Choroid plexus epithelial cell (primary cell): ENCODE data around the gene M6PR.

Experiments
- DNase-seq: peaks from one replicate; pipeline ENCODE4 v3.0.0-alpha.2; 2010; ENCODE audit warnings: low read depth
- H3K4me3 ChIP-seq: 2 replicates; pipeline ENCODE4 v1.5.1; 2011; ENCODE audit warnings: low read depth, mild to moderate bottlenecking, control low read depth, low read length, moderate library complexity
- TF ChIP-seq, protein P1 (sequence below): conservative IDR thresholded peaks from 2 replicates; pipeline ENCODE4 v1.5.1; 2011; ENCODE audit warnings: low read depth, mild to moderate bottlenecking, control low read depth, inconsistent platforms, low read length, moderate library complexity

M6PR gene

DNA sequence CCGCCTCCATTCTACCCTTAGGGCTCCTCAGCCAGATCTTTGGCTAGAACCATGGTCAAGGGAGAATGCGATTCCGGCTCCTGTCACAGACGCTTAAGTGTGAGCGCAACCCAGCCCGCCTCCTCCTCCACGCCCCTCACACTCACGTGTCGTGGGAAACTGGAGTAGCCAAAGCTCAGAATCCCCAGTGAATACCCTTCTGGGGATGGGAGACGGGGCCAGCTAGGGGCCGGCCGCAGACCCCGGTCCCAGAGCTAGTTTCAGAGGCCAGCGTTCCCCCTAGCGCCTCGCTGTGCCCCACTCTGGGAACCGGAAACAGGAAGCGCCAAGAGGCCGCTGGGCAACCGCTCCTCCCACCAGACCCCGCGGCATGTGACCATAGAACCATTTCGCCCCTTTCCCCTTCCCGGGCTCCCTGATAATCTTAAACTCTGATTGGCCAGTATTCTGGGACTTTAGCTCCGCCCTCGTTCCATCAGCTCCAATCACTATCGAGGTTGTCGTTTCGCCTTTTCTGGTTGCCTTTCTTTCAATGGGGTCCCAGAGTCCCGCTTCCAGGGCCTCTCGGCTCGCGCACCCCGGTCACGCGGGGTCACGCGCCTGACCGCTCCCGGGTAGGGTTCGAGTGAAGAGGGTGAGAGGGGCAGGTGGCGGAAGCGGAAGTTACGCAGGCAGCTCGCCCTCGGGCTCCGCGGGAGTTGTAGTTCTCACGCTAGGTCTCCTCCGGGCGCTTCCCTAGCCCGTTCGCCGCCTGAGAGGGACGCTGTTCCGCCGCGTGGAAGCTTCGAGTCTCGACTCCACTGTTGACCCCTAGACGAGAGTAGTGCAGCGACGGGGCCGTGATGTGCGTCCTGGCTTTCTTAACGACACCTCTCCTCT is at the start of gene M6PR:
Gene M6PR (minus strand): TSS at position 304 of the 879 bp plus-strand sequence. CDS start 3,241 bp downstream, outside the sequence.
- peak within 1 kb of the TSS; percentile 90 for H3K4me3 ChIP-seq
- peak; percentile 95 for DNase-seq
- TF ChIP-seq, protein P1, sequence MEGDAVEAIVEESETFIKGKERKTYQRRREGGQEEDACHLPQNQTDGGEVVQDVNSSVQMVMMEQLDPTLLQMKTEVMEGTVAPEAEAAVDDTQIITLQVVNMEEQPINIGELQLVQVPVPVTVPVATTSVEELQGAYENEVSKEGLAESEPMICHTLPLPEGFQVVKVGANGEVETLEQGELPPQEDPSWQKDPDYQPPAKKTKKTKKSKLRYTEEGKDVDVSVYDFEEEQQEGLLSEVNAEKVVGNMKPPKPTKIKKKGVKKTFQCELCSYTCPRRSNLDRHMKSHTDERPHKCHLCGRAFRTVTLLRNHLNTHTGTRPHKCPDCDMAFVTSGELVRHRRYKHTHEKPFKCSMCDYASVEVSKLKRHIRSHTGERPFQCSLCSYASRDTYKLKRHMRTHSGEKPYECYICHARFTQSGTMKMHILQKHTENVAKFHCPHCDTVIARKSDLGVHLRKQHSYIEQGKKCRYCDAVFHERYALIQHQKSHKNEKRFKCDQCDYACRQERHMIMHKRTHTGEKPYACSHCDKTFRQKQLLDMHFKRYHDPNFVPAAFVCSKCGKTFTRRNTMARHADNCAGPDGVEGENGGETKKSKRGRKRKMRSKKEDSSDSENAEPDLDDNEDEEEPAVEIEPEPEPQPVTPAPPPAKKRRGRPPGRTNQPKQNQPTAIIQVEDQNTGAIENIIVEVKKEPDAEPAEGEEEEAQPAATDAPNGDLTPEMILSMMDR: peak; percentile 70

DNA sequence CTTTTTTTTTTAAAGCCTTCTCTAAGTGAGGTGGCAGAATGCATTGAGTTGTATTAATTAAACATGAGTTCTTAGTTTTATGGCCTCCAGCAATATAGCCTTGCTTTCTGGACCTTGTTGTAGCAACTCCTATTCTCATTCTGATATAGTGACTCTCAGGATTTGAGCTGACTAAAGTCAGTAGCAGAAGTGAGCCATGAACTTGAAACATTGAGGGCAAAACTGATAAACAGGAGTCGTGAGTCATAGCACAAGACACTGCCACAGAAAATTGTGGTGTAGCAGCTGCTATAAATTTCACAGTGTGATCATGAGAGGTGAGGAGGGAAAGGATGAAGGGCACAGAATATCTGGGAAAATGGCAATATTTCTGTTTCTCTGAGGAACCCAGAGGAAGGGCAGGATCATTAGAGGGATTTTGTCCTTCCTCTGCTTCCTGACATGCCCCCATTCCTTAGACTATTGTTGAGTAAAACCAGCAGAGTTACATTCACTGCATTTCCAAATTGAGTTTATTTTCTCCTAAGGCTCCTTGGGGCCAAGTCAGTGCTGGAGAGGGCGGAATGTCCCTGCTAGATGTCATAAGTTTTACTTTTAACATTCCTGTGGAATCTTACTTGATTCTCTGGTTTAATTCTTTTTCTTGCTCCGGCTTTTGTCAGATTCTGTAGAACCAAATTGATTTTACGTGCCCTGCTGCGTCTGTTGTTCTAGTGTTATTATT is 47.4 kb upstream of the M6PR start:
- TF ChIP-seq, protein P1: no peak
- DNase-seq: peak; percentile 27
- H3K4me3 ChIP-seq: no peak overlapping the region

DNA sequence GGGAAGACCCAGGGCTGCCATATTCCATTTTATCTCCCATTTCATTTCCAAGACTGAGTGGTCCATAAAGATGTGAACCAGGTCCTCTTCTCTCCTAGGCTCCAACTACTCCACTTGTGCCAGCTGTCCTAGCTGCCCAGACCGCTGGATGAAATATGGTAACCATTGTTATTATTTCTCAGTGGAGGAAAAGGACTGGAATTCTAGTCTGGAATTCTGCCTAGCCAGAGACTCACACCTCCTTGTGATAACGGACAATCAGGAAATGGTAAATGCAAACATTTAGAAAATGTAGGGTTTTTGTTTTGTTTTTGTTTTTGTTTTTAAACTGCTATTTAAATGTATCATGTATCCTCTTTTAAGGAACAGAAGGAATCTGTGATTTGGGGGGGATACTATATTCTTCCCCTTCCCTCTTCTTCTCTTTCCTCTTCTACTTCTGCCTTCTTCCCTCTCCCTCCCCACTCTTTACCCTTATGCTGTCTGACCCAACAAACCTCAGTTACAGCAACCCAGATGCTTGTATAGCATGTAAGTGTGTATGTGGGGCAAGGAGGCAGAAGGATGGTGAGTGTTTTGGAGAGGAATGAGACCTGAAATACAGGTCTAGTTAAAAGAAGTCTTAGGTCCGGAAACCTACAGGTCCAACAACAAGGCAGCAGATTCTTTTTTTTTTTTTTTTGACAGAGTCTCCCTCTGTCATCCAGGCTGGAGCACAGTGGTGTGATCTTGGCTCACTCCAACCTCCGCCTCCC is 45.8 kb upstream of the M6PR start:
- TF ChIP-seq, protein P1: no peak
- no peak overlapping the region for H3K4me3 ChIP-seq
- DNase-seq: no peak

DNA sequence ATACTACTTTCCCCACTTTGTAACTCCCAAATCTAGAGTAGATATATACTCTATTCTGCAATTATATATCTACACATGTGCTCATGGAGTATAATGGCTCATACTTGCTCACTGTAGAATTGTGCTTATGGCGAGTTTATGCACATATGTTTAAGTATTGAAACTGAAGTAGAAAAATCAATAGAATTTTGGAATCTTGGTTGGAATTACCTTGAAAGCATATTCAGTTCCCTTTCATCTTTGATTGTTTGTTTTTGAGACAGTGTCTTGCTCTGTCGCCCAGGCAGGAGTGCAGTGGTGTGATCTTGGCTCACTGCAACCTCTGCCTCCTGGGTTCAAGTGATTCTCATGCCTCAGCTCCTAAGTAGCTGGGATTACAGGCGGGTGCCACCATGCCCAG is 44.4 kb upstream of the M6PR start:
- no peak overlapping the region for H3K4me3 ChIP-seq
- TF ChIP-seq, protein P1: no peak
- no peak for DNase-seq

DNA sequence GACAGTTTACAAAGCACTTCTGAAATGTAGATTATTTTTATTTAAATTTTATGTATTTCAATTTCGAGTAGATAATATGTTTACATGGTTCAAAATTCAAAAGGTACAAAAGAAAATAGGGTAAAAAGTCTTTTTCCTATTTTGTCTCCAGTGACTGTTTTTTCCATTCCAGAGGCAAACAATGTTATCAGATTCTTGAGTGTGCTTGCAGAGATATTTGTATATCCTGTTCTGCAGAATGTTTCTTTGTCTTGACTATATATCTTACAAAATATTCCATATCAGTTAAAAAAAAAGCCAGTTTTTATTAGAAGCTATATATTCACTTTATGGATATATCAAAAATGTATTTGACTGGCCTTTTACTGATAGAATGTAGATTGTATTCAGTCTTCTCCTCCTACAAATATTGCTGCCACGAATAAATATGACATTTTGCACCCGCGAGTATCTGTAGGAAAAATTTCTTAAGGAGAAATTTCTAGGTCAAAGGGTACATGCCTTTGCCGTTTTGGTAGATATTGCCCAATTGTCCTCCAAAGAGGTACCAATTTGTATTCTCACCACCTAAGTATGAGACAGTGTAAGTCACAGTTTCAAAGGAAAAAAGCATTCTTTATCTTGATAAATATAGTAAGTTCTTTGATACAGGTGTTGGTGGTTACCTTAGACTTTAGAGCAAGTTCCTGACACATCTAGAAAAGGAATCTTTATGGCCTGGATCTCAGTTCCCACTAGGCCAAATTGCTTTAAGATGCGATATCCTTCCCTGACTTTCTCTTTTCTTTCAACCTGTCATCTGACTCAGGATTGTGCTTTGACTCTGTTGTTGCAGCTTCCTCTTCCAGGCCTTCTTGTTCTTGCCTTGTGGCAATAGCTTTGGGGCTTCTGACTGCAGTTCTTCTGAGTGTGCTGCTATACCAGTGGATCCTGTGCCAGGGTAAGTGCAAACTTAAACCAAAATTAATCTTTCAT is 42.2 kb upstream of the M6PR start:
- DNase-seq: no peak
- TF ChIP-seq, protein P1: no peak
- H3K4me3 ChIP-seq: no peak overlapping the region

GRCh38 chr12:8989413-8989812 is 40.0 kb upstream of the M6PR start, which contains the start of gene KLRG1:
Gene KLRG1, plus strand, starts transcription at chr12:8989546. Its CDS starts 90 bp downstream, at chr12:8989636.
- no peak for DNase-seq
- no peak within 1 kb of the TSS for H3K4me3 ChIP-seq
- TF ChIP-seq, protein P1: no peak
